Hepatocyte (in vitro differentiated cells): Measurements from ENCODE around the gene SCIMP. TPM values are rescaled to one million over a fixed set of nuclear protein-coding genes. Genes with fewer than 3 reads are reported as not detected.

Source experiments
- DNase-seq: peaks from one replicate; pipeline ENCODE4 v3.0.0-alpha.2; 2016; ENCODE audit warnings: low spot score
- H2AFZ ChIP-seq: fragments of 200-600 bp; sonication (generic); 2 replicates; pipeline ENCODE4 v1.6.0; 2016; ENCODE audit warnings: antibody characterized with exemption, mild to moderate bottlenecking
- H3K27ac ChIP-seq: fragments of 200-600 bp; sonication (generic); 2 replicates; pipeline ENCODE4 v1.5.1; 2016; ENCODE audit warnings: mild to moderate bottlenecking
- H3K27me3 ChIP-seq: fragments of 200-600 bp; sonication (generic); 2 replicates; pipeline ENCODE4 v1.6.1; 2016
- H3K36me3 ChIP-seq: fragments of 200-600 bp; sonication (generic); replicated peaks from 2 replicates; pipeline ENCODE4 v1.5.1; 2016; ENCODE audit warnings: low read depth; ENCODE audit not compliant: insufficient read depth
- H3K4me1 ChIP-seq: fragments of 200-600 bp; sonication (generic); 2 replicates; pipeline ENCODE4 v1.5.1; 2016; ENCODE audit warnings: mild to moderate bottlenecking, moderate library complexity; ENCODE audit not compliant: insufficient read depth
- H3K4me2 ChIP-seq: fragments of 200-600 bp; sonication (generic); 2 replicates; pipeline ENCODE4 v1.6.0; 2016
- H3K4me3 ChIP-seq: fragments of 200-600 bp; sonication (generic); 2 replicates; pipeline ENCODE4 v1.5.1; 2016; ENCODE audit warnings: mild to moderate bottlenecking
- H3K79me2 ChIP-seq: fragments of 200-600 bp; sonication (generic); 2 replicates; pipeline ENCODE4 v1.6.0; 2017; ENCODE audit warnings: mild to moderate bottlenecking
- H3K9me2 ChIP-seq: fragments of 200-600 bp; sonication (generic); replicated peaks from 2 replicates; pipeline ENCODE4 v1.6.0; 2017; ENCODE audit warnings: mild to moderate bottlenecking; ENCODE audit not compliant: insufficient read depth
- H3K9me3 ChIP-seq: fragments of 200-600 bp; sonication (generic); 2 replicates; pipeline ENCODE4 v1.5.1; 2016; ENCODE audit warnings: low read depth, mild to moderate bottlenecking
- H4K20me1 ChIP-seq: fragments of 200-600 bp; sonication (generic); 2 replicates; pipeline ENCODE4 v1.6.0; 2016; ENCODE audit warnings: mild to moderate bottlenecking; ENCODE audit not compliant: insufficient read depth, poor library complexity, severe bottlenecking
- CTCF ChIP-seq: fragments of 200-600 bp; sonication (generic); IDR thresholded peaks from 2 replicates; pipeline ENCODE4 v1.5.1; 2016; ENCODE audit warnings: antibody characterized with exemption, mild to moderate bottlenecking; ENCODE audit not compliant: poor library complexity
- EZH2 ChIP-seq: fragments of 200-600 bp; sonication (generic); IDR thresholded peaks from 2 replicates; pipeline ENCODE4 v1.6.1; 2016; ENCODE audit warnings: antibody characterized with exemption, mild to moderate bottlenecking, borderline replicate concordance
- EZH2phosphoT487 ChIP-seq: fragments of 200-600 bp; sonication (generic); IDR thresholded peaks from one replicate; pipeline ENCODE4 v1.6.1; 2018; ENCODE audit warnings: antibody characterized with exemption, mild to moderate bottlenecking, low read depth, moderate library complexity; ENCODE audit not compliant: unreplicated experiment, severe bottlenecking
- WGBS: methylation state at CpG from one replicate; pipeline ENCODE4 v1.1.6; 2016; ENCODE audit warnings: low lambda C conversion rate; ENCODE audit errors: missing lambda C conversion rate; 5-methylcytosine and 5-hydroxymethylcytosine counted together
- polyA plus RNA-seq: library from polyadenylated mRNA; unstranded; fragments of >200 nt; fragmentation: Nextera tagmentation; extraction: Ambion mirVana; gene quantifications from 2 replicates; pipeline ENCODE4 v1.2.1, GENCODE V29; 2016
- total RNA-seq: library from RNA; depleted of rRNA; stranded (reverse); fragments of >200 nt; gene quantifications from 2 replicates; pipeline ENCODE4 v1.2.3, GENCODE V29; 2014

SCIMP gene
- total and polyA plus RNA-seq, 2 experiments from 2014 or later, result 0.03 to 0.57 TPM

- no peak for DNase-seq
- WGBS, result 92% methylated on average over 5 of the region's 5 CpGs
- no peaks in the 10 kb centered on the region for H4K20me1 ChIP-seq
- no peak for TF ChIP-seq EZH2phosphoT487
- TF ChIP-seq CTCF, result no peak
- TF ChIP-seq EZH2, result no peak
- H3K36me3 ChIP-seq, result no peaks in the 10 kb centered on the region
- H3K9me3 ChIP-seq, result no peaks in the 10 kb centered on the region
- H2AFZ ChIP-seq, result no peak overlapping the region
- H3K9me2 ChIP-seq, result no peaks in the 10 kb centered on the region
- H3K79me2 ChIP-seq, result no peaks in the 10 kb centered on the region
- H3K4me1 ChIP-seq, result no peaks in the 10 kb centered on the region
- H3K27me3 ChIP-seq, result no peaks in the 10 kb centered on the region
- no peak overlapping the region for H3K4me2 ChIP-seq
- H3K4me3 ChIP-seq, result no peak overlapping the region
- H3K27ac ChIP-seq, result no peak overlapping the region
Observed at GRCh38 chr17:5257124-5257523, 22.5 kb upstream of the SCIMP start.

DNA sequence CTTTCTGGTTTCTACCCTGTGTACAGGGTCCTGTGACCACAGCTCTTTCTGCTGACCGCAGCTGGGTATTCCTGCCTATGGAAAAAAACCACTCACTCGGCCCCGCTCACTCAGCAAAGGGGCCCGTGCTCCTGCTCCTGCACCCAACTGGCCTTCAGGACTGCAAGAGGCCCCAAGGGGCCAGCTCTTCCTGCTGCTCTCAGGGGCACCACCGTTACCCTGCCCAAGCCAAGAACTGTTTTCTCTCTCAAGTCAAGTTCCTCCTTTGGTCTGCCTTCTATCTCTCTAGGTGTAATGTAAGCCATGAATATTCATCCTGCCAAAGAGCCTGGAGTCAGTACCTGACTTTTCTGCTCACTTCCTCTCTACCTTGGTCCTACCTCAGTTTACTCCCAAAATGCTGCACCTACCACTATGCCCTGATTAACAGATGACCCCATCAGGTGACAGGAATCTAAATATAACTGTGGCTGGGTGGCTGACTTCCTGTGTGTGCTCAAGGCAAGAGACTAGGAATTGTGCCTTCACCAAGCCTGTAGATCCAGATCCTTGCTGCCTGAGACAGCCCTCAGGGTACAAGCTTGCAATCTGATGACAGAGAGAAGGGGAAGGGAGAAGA is 20.4 kb upstream of the SCIMP start:
- no peaks in the 10 kb centered on the region for H3K36me3 ChIP-seq
- H3K27ac ChIP-seq, result no peak overlapping the region
- H3K9me3 ChIP-seq, result no peaks in the 10 kb centered on the region
- no peaks in the 10 kb centered on the region for H4K20me1 ChIP-seq
- TF ChIP-seq EZH2phosphoT487 (no peak), CTCF (no peak), EZH2 (no peak)
- WGBS, result 71% methylated on average over 5 of the region's 5 CpGs
- H3K4me1 ChIP-seq, result no peaks in the 10 kb centered on the region
- no peak overlapping the region for H3K4me2 ChIP-seq
- no peak overlapping the region for H2AFZ ChIP-seq
- no peaks in the 10 kb centered on the region for H3K27me3 ChIP-seq
- no peaks in the 10 kb centered on the region for H3K9me2 ChIP-seq
- DNase-seq, result no peak
- no peak overlapping the region for H3K4me3 ChIP-seq
- H3K79me2 ChIP-seq, result no peaks in the 10 kb centered on the region

DNA sequence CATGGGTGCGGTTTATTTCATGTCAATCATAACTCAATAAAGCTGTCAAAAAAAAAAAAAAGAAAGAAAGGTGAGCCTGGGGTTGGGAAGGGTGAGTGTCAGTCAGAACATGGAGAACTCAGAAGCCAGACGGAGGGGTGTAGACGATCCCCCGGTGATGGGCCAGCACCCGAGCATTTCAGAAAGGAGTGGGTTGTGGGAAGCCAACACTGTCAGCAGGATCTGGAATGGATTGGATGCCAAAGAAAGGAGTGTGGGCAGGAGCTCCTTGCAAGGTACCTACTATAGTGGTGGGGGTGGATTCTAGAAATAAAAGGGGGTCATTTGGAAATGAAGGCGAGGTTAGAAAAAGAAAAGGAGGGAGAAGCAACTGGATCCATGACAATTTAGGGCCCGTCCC is 19.8 kb upstream of the SCIMP start:
- no peak overlapping the region for H2AFZ ChIP-seq
- DNase-seq, result no peak
- TF ChIP-seq CTCF (no peak), EZH2 (no peak), EZH2phosphoT487 (no peak)
- H3K4me3 ChIP-seq, result no peak overlapping the region
- H3K27me3 ChIP-seq, result no peaks in the 10 kb centered on the region
- no peaks in the 10 kb centered on the region for H4K20me1 ChIP-seq
- 80% methylated on average over 7 of the region's 7 CpGs for WGBS
- no peak overlapping the region for H3K4me2 ChIP-seq
- no peaks in the 10 kb centered on the region for H3K36me3 ChIP-seq
- no peaks in the 10 kb centered on the region for H3K79me2 ChIP-seq
- H3K4me1 ChIP-seq, result no peaks in the 10 kb centered on the region
- H3K27ac ChIP-seq, result no peak overlapping the region
- H3K9me2 ChIP-seq, result no peaks in the 10 kb centered on the region
- no peaks in the 10 kb centered on the region for H3K9me3 ChIP-seq

- H3K79me2 ChIP-seq, result no peaks in the 10 kb centered on the region
- H3K9me3 ChIP-seq, result no peaks in the 10 kb centered on the region
- H3K27ac ChIP-seq, result no peak overlapping the region
- H3K9me2 ChIP-seq, result no peaks in the 10 kb centered on the region
- H3K4me1 ChIP-seq, result no peaks in the 10 kb centered on the region
- H3K4me2 ChIP-seq, result no peak overlapping the region
- DNase-seq, result peak; percentile 74
- H3K4me3 ChIP-seq, result no peak overlapping the region
- peak; percentile 64 for TF ChIP-seq CTCF
- no peak for TF ChIP-seq EZH2
- no peak for TF ChIP-seq EZH2phosphoT487
- WGBS, result 5% methylated on average over 4 of the region's 4 CpGs
- H2AFZ ChIP-seq, result no peak overlapping the region
- H4K20me1 ChIP-seq, result no peaks in the 10 kb centered on the region
- no peaks in the 10 kb centered on the region for H3K27me3 ChIP-seq
- no peaks in the 10 kb centered on the region for H3K36me3 ChIP-seq
Observed at GRCh38 chr17:5249615-5250014, 15.0 kb upstream of the SCIMP start.
